Smooth muscle cell (in vitro differentiated cells): ENCODE results near the gene CMTM2. TPM values are rescaled to one million over a fixed set of nuclear protein-coding genes. Genes with fewer than 3 reads are reported as not detected.

Experiments
- DNase-seq: peaks from one replicate; lab custom pipeline; 2025; ENCODE audit not compliant: unreplicated experiment; lab: John Stamatoyannopoulos, UW
- H2AFZ ChIP-seq: fragments of 200-600 bp; sonication (generic); 2 replicates; pipeline ENCODE4 v1.6.0; 2016; ENCODE audit warnings: antibody characterized with exemption, low read depth, mild to moderate bottlenecking
- H3F3A ChIP-seq: fragments of 200-600 bp; sonication (generic); 2 replicates; pipeline ENCODE4 v1.6.0; 2017; ENCODE audit warnings: antibody characterized with exemption, low read depth
- H3K27ac ChIP-seq: fragments of 200-600 bp; sonication (generic); 2 replicates; pipeline ENCODE4 v1.5.1; 2016; ENCODE audit warnings: low read depth, mild to moderate bottlenecking
- H3K27me3 ChIP-seq: fragments of 200-600 bp; sonication (generic); 2 replicates; pipeline ENCODE4 v1.6.1; 2016; ENCODE audit warnings: low read depth, mild to moderate bottlenecking
- H3K36me3 ChIP-seq: fragments of 200-600 bp; sonication (generic); 2 replicates; pipeline ENCODE4 v1.5.1; 2016; ENCODE audit warnings: low read depth
- H3K4me1 ChIP-seq: fragments of 200-600 bp; sonication (generic); 2 replicates; pipeline ENCODE4 v1.5.1; 2016; ENCODE audit warnings: low read depth
- H3K4me2 ChIP-seq: fragments of 200-600 bp; sonication (generic); 2 replicates; pipeline ENCODE4 v1.6.0; 2016; ENCODE audit warnings: mild to moderate bottlenecking
- H3K4me3 ChIP-seq: fragments of 200-600 bp; sonication (generic); 2 replicates; pipeline ENCODE4 v1.5.1; 2016; ENCODE audit warnings: mild to moderate bottlenecking
- H3K79me2 ChIP-seq: fragments of 200-600 bp; sonication (generic); 2 replicates; pipeline ENCODE4 v1.6.0; 2016; ENCODE audit warnings: low read depth, mild to moderate bottlenecking
- H3K9ac ChIP-seq: fragments of 200-600 bp; sonication (generic); 2 replicates; pipeline ENCODE4 v1.6.0; 2016; ENCODE audit warnings: low read depth
- H3K9me3 ChIP-seq: fragments of 200-600 bp; sonication (generic); replicated peaks from 2 replicates; pipeline ENCODE4 v1.5.1; 2016; ENCODE audit warnings: low read depth
- H4K20me1 ChIP-seq: fragments of 200-600 bp; sonication (generic); 2 replicates; pipeline ENCODE4 v1.6.0; 2016; ENCODE audit warnings: low read depth
- WGBS: methylation state at CpG from one replicate; pipeline ENCODE4 v1.1.7; 2016; ENCODE audit warnings: low lambda C conversion rate; 5-methylcytosine and 5-hydroxymethylcytosine counted together
- polyA plus RNA-seq: library from polyadenylated mRNA; unstranded; fragments of >200 nt; fragmentation: Nextera tagmentation; extraction: Ambion mirVana; gene quantifications from 2 replicates; pipeline ENCODE4 v1.2.1, GENCODE V29; 2016
- total RNA-seq: library from RNA; depleted of rRNA; stranded (reverse); fragments of >200 nt; gene quantifications from 2 replicates; pipeline ENCODE4 v1.2.3, GENCODE V29; 2014
- TF ChIP-seq, protein P1 (sequence below): fragments of 200-600 bp; sonication (generic); IDR thresholded peaks from 2 replicates; pipeline ENCODE4 v1.5.1; 2017; ENCODE audit warnings: borderline replicate concordance, mild to moderate bottlenecking, antibody characterized with exemption; ENCODE audit not compliant: insufficient read depth, poor library complexity, severe bottlenecking

CMTM2 gene
- total and polyA plus RNA-seq, 2 experiments from 2014 or later, result not detected

DNA sequence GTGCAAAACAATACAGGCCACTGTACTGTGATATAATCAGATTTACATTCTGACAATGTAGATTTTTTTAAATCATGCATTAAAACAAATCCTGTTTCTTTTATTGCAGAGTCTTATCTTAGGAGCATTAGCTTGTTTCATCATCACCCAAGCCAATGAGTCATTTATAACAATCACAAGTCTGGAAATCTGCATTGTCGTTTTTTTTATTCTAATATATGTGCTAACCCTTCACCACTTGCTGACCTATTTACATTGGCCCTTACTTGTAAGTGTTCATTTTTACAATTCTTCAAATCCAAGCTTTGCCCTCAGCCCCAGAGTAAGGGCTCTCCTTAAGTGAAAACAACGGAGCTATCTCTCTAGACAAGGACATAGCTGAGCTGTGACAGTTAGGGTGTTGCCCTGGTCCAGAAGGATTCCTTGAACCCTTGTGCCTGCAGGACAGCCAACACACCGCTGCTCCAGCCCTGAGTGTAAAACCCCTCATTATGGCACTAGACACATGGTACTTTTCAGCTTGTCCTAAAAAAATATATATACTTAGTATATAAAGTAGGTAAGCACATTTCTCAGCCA lies 9.3 kb upstream of the CMTM2 start:
- H3K4me3 ChIP-seq, result no peak overlapping the region
- no peak overlapping the region for H2AFZ ChIP-seq
- DNase-seq, result no peak
- TF ChIP-seq, protein P1, sequence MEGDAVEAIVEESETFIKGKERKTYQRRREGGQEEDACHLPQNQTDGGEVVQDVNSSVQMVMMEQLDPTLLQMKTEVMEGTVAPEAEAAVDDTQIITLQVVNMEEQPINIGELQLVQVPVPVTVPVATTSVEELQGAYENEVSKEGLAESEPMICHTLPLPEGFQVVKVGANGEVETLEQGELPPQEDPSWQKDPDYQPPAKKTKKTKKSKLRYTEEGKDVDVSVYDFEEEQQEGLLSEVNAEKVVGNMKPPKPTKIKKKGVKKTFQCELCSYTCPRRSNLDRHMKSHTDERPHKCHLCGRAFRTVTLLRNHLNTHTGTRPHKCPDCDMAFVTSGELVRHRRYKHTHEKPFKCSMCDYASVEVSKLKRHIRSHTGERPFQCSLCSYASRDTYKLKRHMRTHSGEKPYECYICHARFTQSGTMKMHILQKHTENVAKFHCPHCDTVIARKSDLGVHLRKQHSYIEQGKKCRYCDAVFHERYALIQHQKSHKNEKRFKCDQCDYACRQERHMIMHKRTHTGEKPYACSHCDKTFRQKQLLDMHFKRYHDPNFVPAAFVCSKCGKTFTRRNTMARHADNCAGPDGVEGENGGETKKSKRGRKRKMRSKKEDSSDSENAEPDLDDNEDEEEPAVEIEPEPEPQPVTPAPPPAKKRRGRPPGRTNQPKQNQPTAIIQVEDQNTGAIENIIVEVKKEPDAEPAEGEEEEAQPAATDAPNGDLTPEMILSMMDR, result no peak
- peak overlapping the region; percentile 79 for H3K27ac ChIP-seq
- H3K36me3 ChIP-seq, result no peaks in the 10 kb centered on the region
- no peaks in the 10 kb centered on the region for H3K9me3 ChIP-seq
- peaks cover 15% of the 10 kb centered on the region for H3F3A ChIP-seq
- H3K79me2 ChIP-seq, result no peaks in the 10 kb centered on the region
- 15% methylated on average over 3 of the region's 3 CpGs for WGBS
- peaks cover 11% of the 10 kb centered on the region for H3K4me1 ChIP-seq
- H3K27me3 ChIP-seq, result no peaks in the 10 kb centered on the region
- H3K9ac ChIP-seq, result no peak overlapping the region
- H4K20me1 ChIP-seq, result no peaks in the 10 kb centered on the region
- H3K4me2 ChIP-seq, result peak overlapping the region; percentile 59

DNA sequence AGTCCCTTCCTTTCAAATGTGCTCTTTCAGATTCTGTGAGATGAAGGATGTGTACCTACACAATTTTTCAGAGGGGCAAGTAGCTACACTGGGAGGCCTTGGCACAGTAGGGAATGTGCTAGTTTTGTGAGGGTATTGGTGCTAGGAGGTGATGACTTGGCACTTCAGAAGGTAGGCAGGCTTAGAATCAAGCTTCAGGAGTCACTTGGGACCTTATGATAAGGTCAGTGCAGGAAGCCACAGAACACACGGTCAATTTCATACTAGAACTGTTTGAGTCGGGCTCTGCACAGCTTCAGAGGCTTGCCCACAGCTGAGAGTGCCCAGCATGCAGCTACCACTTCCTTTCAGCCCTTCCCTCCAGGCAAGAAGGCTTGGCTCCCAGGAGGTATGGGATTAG lies 6.9 kb upstream of the CMTM2 start:
- peaks cover 15% of the 10 kb centered on the region for H3F3A ChIP-seq
- 82% methylated on average over 2 of the region's 2 CpGs for WGBS
- peaks cover 11% of the 10 kb centered on the region for H3K4me1 ChIP-seq
- H4K20me1 ChIP-seq, result no peaks in the 10 kb centered on the region
- peaks cover 12% of the 10 kb centered on the region for H3K27me3 ChIP-seq
- H3K9ac ChIP-seq, result no peak overlapping the region
- no peak overlapping the region for H3K27ac ChIP-seq
- no peaks in the 10 kb centered on the region for H3K79me2 ChIP-seq
- no peak overlapping the region for H3K4me2 ChIP-seq
- H3K9me3 ChIP-seq, result no peaks in the 10 kb centered on the region
- TF ChIP-seq, protein P1, result no peak
- H2AFZ ChIP-seq, result no peak overlapping the region
- H3K36me3 ChIP-seq, result no peaks in the 10 kb centered on the region
- no peak overlapping the region for H3K4me3 ChIP-seq
- no peak for DNase-seq

DNA sequence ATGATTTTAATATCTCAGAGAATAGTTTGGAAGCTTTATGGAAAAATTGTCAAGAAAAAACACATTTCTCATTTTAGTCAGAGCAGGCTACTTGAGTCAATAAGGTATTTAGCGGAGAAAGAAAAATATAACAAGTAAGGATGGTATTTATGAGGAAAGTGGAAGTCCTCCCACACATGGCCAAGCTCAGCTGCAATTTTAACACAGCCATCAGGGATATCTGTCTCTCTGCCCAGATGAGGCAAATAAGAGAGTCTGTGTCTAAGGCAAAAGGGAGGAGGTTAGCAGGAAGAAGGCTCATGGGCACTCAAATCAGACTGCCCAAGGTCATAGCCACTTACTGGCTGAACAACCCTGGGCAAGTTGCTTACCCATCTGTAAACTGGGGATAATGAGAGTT lies 5.2 kb upstream of the CMTM2 start:
- Histone ChIP-seq H3K36me3 (no peaks in the 10 kb centered on the region), H3K27ac (no peak overlapping the region), H3F3A (peaks cover 15% of the 10 kb centered on the region), H3K9me3 (no peaks in the 10 kb centered on the region), H3K4me2 (no peak overlapping the region), H3K79me2 (no peaks in the 10 kb centered on the region), H3K27me3 (peaks cover 29% of the 10 kb centered on the region), H4K20me1 (no peaks in the 10 kb centered on the region), H3K4me3 (no peak overlapping the region), H2AFZ (no peak overlapping the region), H3K4me1 (peaks cover 7% of the 10 kb centered on the region), H3K9ac (no peak overlapping the region)
- 28% methylated on average over 1 of the region's 1 CpG for WGBS
- DNase-seq, result no peak
- TF ChIP-seq, protein P1, result no peak

GRCh38 chr16:66574531-66574930 lies 4.7 kb upstream of the CMTM2 start:
- H3K79me2 ChIP-seq, result no peaks in the 10 kb centered on the region
- peaks cover 10% of the 10 kb centered on the region for H3F3A ChIP-seq
- H4K20me1 ChIP-seq, result no peaks in the 10 kb centered on the region
- H3K36me3 ChIP-seq, result no peaks in the 10 kb centered on the region
- no peak overlapping the region for H2AFZ ChIP-seq
- 78% methylated on average over 3 of the region's 3 CpGs for WGBS
- H3K27ac ChIP-seq, result no peak overlapping the region
- peaks cover 34% of the 10 kb centered on the region for H3K27me3 ChIP-seq
- no peak overlapping the region for H3K4me3 ChIP-seq
- H3K9me3 ChIP-seq, result no peaks in the 10 kb centered on the region
- peaks cover 2% of the 10 kb centered on the region for H3K4me1 ChIP-seq
- H3K9ac ChIP-seq, result no peak overlapping the region
- DNase-seq, result no peak
- TF ChIP-seq, protein P1, result no peak
- H3K4me2 ChIP-seq, result no peak overlapping the region
